K562 (cell line): Measurements from ENCODE around the gene PCGF6. TPM values are rescaled to one million over a fixed set of nuclear protein-coding genes. Genes with fewer than 3 reads are reported as not detected.

Experiments
- RB1 ChIP-seq: fragments of 450-650 bp; IDR thresholded peaks from 2 replicates; pipeline ENCODE4 v1.6.1; 2017; ENCODE audit warnings: low read depth, mild to moderate bottlenecking
- polyA plus RNA-seq, 8 experiments: library from polyadenylated mRNA; depleted of rRNA in 4 of 8; stranded (reverse) in 5 of 8; unstranded in 3 of 8; fragments of >200 nt; fragmentation: Nextera tagmentation in 2 of 8; fragmentation: Illumina TruSeq in 1 of 8; extraction: Ambion mirVana in 2 of 8; extraction: Trizol in 1 of 8; gene quantifications; 2 replicates each; pipeline versions ENCODE4 v1.2.1 to v1.2.3, GENCODE V29; 2011 to 2014; ENCODE audit warnings: inconsistent platforms in 1 of 8, missing spikeins in 1 of 8
- total RNA-seq, 7 experiments: library from RNA; depleted of rRNA in 6 of 7; stranded (reverse); fragments of >200 nt in 6 of 7; fragmentation: Illumina TruSeq in 2 of 7; extraction: Trizol in 2 of 7; gene quantifications; 2 replicates each; pipeline versions ENCODE4 v1.2.1 to v1.2.3, GENCODE V29; 2011 to 2021; ENCODE audit warnings: low replicate concordance in 1 of 7
- TF ChIP-seq, protein P1 (sequence below): sonication (generic); formaldehyde crosslinking; IDR thresholded peaks from 2 replicates; pipeline ENCODE4 v1.8.1; 2023; ENCODE audit warnings: mild to moderate bottlenecking, missing genetic modification reagents
- TF ChIP-seq, protein P2 (sequence below): fragments of 150-350 bp; IDR thresholded peaks from 2 replicates; pipeline ENCODE4 v1.6.1; 2014; ENCODE audit warnings: low read depth, mild to moderate bottlenecking, low read length, borderline replicate concordance
- TF ChIP-seq, protein P3 (sequence below), 2 experiments: fragments of 150-350 bp in 1 of 2; IDR thresholded peaks; 2 replicates each; pipeline ENCODE4 v1.6.1; 2012 to 2016; ENCODE audit warnings: low read depth in 2 of 2, low read length in 2 of 2, mild to moderate bottlenecking in 1 of 2, moderate library complexity in 1 of 2
- TF ChIP-seq, protein P4 (sequence below): fragments of 450-650 bp; IDR thresholded peaks from 2 replicates; pipeline ENCODE4 v1.6.1; 2017; ENCODE audit warnings: antibody characterized with exemption, mild to moderate bottlenecking

Gene PCGF6
- total and polyA plus RNA-seq, 9 of the 15 experiments (the other 6 are each of a cell fraction or from before 2014, with no cell fraction given) = 8.4 to 24.6 (median 20.6) TPM

DNA sequence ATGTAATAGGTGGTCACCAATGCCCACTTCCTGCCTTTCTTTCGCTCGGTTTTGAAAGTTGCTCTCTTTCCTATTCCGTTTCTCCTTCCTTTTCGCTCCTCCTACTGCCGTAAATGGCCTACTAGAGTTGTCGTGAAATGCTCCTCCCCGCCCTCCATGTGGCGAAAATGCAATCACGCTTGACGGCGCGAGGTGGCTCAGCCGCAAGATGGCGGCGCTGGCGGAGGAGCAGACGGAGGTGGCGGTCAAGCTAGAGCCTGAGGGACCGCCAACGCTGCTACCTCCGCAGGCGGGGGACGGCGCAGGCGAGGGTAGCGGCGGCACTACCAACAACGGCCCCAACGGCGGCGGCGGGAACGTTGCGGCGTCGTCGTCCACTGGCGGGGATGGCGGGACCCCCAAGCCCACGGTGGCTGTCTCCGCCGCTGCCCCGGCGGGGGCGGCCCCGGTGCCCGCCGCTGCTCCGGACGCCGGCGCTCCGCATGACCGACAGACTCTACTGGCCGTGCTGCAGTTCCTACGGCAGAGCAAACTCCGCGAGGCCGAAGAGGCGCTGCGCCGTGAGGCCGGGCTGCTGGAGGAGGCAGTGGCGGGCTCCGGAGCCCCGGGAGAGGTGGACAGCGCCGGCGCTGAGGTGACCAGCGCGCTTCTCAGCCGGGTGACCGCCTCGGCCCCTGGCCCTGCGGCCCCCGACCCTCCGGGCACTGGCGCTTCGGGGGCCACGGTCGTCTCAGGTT is 17.0 kb upstream of the PCGF6 start, which contains the start of gene TAF5 (continued):
- TF ChIP-seq, protein P1, sequence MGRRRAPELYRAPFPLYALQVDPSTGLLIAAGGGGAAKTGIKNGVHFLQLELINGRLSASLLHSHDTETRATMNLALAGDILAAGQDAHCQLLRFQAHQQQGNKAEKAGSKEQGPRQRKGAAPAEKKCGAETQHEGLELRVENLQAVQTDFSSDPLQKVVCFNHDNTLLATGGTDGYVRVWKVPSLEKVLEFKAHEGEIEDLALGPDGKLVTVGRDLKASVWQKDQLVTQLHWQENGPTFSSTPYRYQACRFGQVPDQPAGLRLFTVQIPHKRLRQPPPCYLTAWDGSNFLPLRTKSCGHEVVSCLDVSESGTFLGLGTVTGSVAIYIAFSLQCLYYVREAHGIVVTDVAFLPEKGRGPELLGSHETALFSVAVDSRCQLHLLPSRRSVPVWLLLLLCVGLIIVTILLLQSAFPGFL (CRISPR knock-in tag) = no peak
- TF ChIP-seq, protein P2, sequence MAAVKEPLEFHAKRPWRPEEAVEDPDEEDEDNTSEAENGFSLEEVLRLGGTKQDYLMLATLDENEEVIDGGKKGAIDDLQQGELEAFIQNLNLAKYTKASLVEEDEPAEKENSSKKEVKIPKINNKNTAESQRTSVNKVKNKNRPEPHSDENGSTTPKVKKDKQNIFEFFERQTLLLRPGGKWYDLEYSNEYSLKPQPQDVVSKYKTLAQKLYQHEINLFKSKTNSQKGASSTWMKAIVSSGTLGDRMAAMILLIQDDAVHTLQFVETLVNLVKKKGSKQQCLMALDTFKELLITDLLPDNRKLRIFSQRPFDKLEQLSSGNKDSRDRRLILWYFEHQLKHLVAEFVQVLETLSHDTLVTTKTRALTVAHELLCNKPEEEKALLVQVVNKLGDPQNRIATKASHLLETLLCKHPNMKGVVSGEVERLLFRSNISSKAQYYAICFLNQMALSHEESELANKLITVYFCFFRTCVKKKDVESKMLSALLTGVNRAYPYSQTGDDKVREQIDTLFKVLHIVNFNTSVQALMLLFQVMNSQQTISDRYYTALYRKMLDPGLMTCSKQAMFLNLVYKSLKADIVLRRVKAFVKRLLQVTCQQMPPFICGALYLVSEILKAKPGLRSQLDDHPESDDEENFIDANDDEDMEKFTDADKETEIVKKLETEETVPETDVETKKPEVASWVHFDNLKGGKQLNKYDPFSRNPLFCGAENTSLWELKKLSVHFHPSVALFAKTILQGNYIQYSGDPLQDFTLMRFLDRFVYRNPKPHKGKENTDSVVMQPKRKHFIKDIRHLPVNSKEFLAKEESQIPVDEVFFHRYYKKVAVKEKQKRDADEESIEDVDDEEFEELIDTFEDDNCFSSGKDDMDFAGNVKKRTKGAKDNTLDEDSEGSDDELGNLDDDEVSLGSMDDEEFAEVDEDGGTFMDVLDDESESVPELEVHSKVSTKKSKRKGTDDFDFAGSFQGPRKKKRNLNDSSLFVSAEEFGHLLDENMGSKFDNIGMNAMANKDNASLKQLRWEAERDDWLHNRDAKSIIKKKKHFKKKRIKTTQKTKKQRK = no peak
- TF ChIP-seq RB1 = peak; percentile 79
- TF ChIP-seq, protein P3, sequence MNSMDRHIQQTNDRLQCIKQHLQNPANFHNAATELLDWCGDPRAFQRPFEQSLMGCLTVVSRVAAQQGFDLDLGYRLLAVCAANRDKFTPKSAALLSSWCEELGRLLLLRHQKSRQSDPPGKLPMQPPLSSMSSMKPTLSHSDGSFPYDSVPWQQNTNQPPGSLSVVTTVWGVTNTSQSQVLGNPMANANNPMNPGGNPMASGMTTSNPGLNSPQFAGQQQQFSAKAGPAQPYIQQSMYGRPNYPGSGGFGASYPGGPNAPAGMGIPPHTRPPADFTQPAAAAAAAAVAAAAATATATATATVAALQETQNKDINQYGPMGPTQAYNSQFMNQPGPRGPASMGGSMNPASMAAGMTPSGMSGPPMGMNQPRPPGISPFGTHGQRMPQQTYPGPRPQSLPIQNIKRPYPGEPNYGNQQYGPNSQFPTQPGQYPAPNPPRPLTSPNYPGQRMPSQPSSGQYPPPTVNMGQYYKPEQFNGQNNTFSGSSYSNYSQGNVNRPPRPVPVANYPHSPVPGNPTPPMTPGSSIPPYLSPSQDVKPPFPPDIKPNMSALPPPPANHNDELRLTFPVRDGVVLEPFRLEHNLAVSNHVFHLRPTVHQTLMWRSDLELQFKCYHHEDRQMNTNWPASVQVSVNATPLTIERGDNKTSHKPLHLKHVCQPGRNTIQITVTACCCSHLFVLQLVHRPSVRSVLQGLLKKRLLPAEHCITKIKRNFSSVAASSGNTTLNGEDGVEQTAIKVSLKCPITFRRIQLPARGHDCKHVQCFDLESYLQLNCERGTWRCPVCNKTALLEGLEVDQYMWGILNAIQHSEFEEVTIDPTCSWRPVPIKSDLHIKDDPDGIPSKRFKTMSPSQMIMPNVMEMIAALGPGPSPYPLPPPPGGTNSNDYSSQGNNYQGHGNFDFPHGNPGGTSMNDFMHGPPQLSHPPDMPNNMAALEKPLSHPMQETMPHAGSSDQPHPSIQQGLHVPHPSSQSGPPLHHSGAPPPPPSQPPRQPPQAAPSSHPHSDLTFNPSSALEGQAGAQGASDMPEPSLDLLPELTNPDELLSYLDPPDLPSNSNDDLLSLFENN (IDR thresholded peaks at IDR 0.05; ENCODE audit: low read depth in 2 of 2, low read length in 2 of 2) = 0 out of 4 replicates have a peak, but pooled peaks of 1 of the 2 experiments have one; percentile 35
- TF ChIP-seq, protein P4, sequence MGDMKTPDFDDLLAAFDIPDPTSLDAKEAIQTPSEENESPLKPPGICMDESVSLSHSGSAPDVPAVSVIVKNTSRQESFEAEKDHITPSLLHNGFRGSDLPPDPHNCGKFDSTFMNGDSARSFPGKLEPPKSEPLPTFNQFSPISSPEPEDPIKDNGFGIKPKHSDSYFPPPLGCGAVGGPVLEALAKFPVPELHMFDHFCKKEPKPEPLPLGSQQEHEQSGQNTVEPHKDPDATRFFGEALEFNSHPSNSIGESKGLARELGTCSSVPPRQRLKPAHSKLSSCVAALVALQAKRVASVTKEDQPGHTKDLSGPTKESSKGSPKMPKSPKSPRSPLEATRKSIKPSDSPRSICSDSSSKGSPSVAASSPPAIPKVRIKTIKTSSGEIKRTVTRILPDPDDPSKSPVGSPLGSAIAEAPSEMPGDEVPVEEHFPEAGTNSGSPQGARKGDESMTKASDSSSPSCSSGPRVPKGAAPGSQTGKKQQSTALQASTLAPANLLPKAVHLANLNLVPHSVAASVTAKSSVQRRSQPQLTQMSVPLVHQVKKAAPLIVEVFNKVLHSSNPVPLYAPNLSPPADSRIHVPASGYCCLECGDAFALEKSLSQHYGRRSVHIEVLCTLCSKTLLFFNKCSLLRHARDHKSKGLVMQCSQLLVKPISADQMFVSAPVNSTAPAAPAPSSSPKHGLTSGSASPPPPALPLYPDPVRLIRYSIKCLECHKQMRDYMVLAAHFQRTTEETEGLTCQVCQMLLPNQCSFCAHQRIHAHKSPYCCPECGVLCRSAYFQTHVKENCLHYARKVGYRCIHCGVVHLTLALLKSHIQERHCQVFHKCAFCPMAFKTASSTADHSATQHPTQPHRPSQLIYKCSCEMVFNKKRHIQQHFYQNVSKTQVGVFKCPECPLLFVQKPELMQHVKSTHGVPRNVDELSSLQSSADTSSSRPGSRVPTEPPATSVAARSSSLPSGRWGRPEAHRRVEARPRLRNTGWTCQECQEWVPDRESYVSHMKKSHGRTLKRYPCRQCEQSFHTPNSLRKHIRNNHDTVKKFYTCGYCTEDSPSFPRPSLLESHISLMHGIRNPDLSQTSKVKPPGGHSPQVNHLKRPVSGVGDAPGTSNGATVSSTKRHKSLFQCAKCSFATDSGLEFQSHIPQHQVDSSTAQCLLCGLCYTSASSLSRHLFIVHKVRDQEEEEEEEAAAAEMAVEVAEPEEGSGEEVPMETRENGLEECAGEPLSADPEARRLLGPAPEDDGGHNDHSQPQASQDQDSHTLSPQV = no peak
